Endothelial cell of umbilical vein (primary cell): ENCODE data around the gene DPP9. TPM values are rescaled to one million over a fixed set of nuclear protein-coding genes. Genes with fewer than 3 reads are reported as not detected.

Experiments used
- BruUV-seq: library from RNA; stranded (reverse); fragments of 400-500 nt; replicated peaks from 2 replicates; lab custom pipeline; 2021; lab: Mats Ljungman, UMichigan
- CTCF ChIA-PET: fragments of 300-600, 350-600 bp; sonication (Branson Sonifier 250); formaldehyde crosslinking; loops from one replicate; lab custom pipeline; 2021; ENCODE audit warnings: antibody characterized with exemption, inconsistent platforms; lab: Charles Lee
- POLR2A ChIA-PET: fragments of 300-600, 350-600 bp; sonication (Branson Sonifier 250); formaldehyde crosslinking; loops from one replicate; lab custom pipeline; 2021; ENCODE audit warnings: antibody characterized with exemption, inconsistent platforms; lab: Charles Lee
- DNase-seq: peaks from one replicate; pipeline ENCODE4 v3.0.0-alpha.2; 2011; ENCODE audit warnings: low read depth, low spot score
- FAIRE-seq: peaks from 2 replicates; lab custom pipeline; 2011; peaks lifted over from hg19 to GRCh38; lab: Jason Lieb, UNC
- H2AFZ ChIP-seq: 2 replicates; pipeline ENCODE4 v1.6.0; 2012; ENCODE audit warnings: low read depth, low read length, control low read depth, inconsistent platforms
- H3K27ac ChIP-seq: 2 replicates; pipeline ENCODE4 v1.5.1; 2011; ENCODE audit warnings: low read depth, mild to moderate bottlenecking, control low read depth, low read length, moderate library complexity; ENCODE audit not compliant: insufficient read depth
- H3K27me3 ChIP-seq, 2 experiments: 2 replicates each; pipeline versions ENCODE4 v1.6.0 to v1.6.1; 2011; ENCODE audit warnings: low read length in 2 of 2, mixed read lengths in 1 of 2; ENCODE audit not compliant: control insufficient read depth in 2 of 2, insufficient read depth in 2 of 2
- H3K36me3 ChIP-seq, 2 experiments: 2 replicates in 1 of 2; 3 replicates in 1 of 2; pipeline ENCODE4 v1.5.1; 2011; ENCODE audit warnings: low read length in 2 of 2, mild to moderate bottlenecking in 1 of 2, moderate library complexity in 1 of 2; ENCODE audit not compliant: control insufficient read depth in 2 of 2, insufficient read depth in 2 of 2; ENCODE audit errors: extremely low read depth in 1 of 2
- H3K4me1 ChIP-seq: 3 replicates; pipeline ENCODE4 v1.5.1; 2011; ENCODE audit warnings: mild to moderate bottlenecking, low read length; ENCODE audit not compliant: control insufficient read depth, insufficient read depth; ENCODE audit errors: extremely low read depth
- H3K4me2 ChIP-seq: 2 replicates; pipeline ENCODE4 v1.6.1; 2011; ENCODE audit warnings: low read length, control low read depth, mixed read lengths; ENCODE audit not compliant: insufficient read depth
- H3K4me3 ChIP-seq, 3 experiments: fragments of 200-600 bp in 1 of 3; sonication (generic), shearing (Covaris generic) in 1 of 3; replicated peaks in 1 of 3; 2 replicates each; pipeline ENCODE4 v1.5.1; 2011 to 2016; ENCODE audit warnings: control low read depth in 3 of 3, low read length in 3 of 3, mild to moderate bottlenecking in 2 of 3, inconsistent platforms in 1 of 3, low read depth in 1 of 3, moderate library complexity in 1 of 3; ENCODE audit not compliant: insufficient read depth in 1 of 3
- H3K79me2 ChIP-seq: 2 replicates; pipeline ENCODE4 v1.6.0; 2012; ENCODE audit warnings: low read length, inconsistent platforms; ENCODE audit not compliant: control insufficient read depth, insufficient read depth
- H3K9ac ChIP-seq: replicated peaks from 2 replicates; pipeline ENCODE3; 2011; ENCODE audit warnings: low read length, control low read depth; ENCODE audit not compliant: insufficient read depth; ENCODE audit errors: extremely low read depth
- H3K9me1 ChIP-seq: replicated peaks from 3 replicates; pipeline ENCODE4 v1.6.0; 2011; ENCODE audit warnings: mild to moderate bottlenecking, low read length; ENCODE audit not compliant: control insufficient read depth, insufficient read depth; ENCODE audit errors: extremely low read depth
- H3K9me3 ChIP-seq: replicated peaks from 2 replicates; pipeline ENCODE4 v1.5.1; 2012; ENCODE audit warnings: low read length, inconsistent platforms; ENCODE audit not compliant: control insufficient read depth, insufficient read depth
- H4K20me1 ChIP-seq: replicated peaks from 2 replicates; pipeline ENCODE3; 2011; ENCODE audit warnings: mild to moderate bottlenecking, low read length; ENCODE audit not compliant: control insufficient read depth, insufficient read depth; ENCODE audit errors: extremely low read depth
- CTCF ChIP-seq, 2 donors: IDR thresholded peaks; 1 replicate in 1 of 2; 2 replicates in 1 of 2; pipeline ENCODE4 v1.5.1; 2011; ENCODE audit warnings: low read length in 2 of 2, mild to moderate bottlenecking in 2 of 2, moderate library complexity in 2 of 2, control low read depth in 1 of 2, inconsistent platforms in 1 of 2, low read depth in 1 of 2; ENCODE audit not compliant: insufficient read depth in 1 of 2; ENCODE audit errors: extremely low read depth in 1 of 2
- EZH2 ChIP-seq: IDR thresholded peaks from 2 replicates; pipeline ENCODE4 v1.6.1; 2012; ENCODE audit warnings: borderline replicate concordance, low read depth, mild to moderate bottlenecking, moderate library complexity, low read length, inconsistent platforms; ENCODE audit not compliant: severe bottlenecking
- FOS ChIP-seq: IDR thresholded peaks from 2 replicates; pipeline ENCODE4 v1.6.1; 2011; ENCODE audit warnings: mild to moderate bottlenecking, low read length, moderate library complexity, borderline replicate concordance; ENCODE audit not compliant: insufficient read depth
- GATA2 ChIP-seq: IDR thresholded peaks from 2 replicates; pipeline ENCODE4 v1.7.0; 2011; ENCODE audit warnings: low read depth, mild to moderate bottlenecking, moderate library complexity, mixed read lengths, low read length; ENCODE audit not compliant: insufficient read length, insufficient read depth
- JUN ChIP-seq: IDR thresholded peaks from 2 replicates; pipeline ENCODE4 v1.6.1; 2011; ENCODE audit warnings: borderline replicate concordance, low read depth; ENCODE audit not compliant: insufficient read length, insufficient read depth
- MYC ChIP-seq: IDR thresholded peaks from one replicate; pipeline ENCODE4 v1.6.1; 2011; ENCODE audit warnings: mild to moderate bottlenecking, low read depth, low read length
- POLR2A ChIP-seq: IDR thresholded peaks from 2 replicates; pipeline ENCODE4 v1.6.1; 2012; ENCODE audit warnings: low read depth, mild to moderate bottlenecking, control low read depth, low read length
- POLR2AphosphoS5 ChIP-seq: IDR thresholded peaks from 2 replicates; pipeline ENCODE4 v1.6.1; 2012; ENCODE audit warnings: low read depth, mild to moderate bottlenecking, control low read depth, low read length, moderate library complexity; ENCODE audit not compliant: insufficient read depth
- dilution Hi-C: fragments of 300-500 bp; cut with MboI; formaldehyde crosslinking; loops from one replicate; pipeline ENCODE4 v1.15.0; 2019; ENCODE audit warnings: low sequenced_read_pairs; ENCODE audit not compliant: extremely low pct_ligation_motif_present
- intact Hi-C: fragments of 100-400 bp; cut with micrococcal nuclease; formaldehyde crosslinking; loops from one replicate; pipeline ENCODE4 v1.10.0; 2022
- polyA plus RNA-seq, 4 experiments: library from polyadenylated mRNA; depleted of rRNA in 3 of 4; stranded (reverse) in 3 of 4; unstranded in 1 of 4; fragments of >200 nt; gene quantifications; 2 replicates each; pipeline versions ENCODE4 v1.2.1 to v1.2.3, GENCODE V29; 2011 to 2012; ENCODE audit warnings: missing spikeins in 1 of 4
- total RNA-seq: library from RNA; stranded (reverse); gene quantifications from 2 replicates; pipeline ENCODE4 v1.2.3, GENCODE V29; 2021
- TF ChIP-seq, protein P1 (sequence below): IDR thresholded peaks from 2 replicates; pipeline ENCODE4 v1.6.1; 2011; ENCODE audit not compliant: insufficient read depth, insufficient read length

DPP9 gene
- total and polyA plus RNA-seq, 2 donors (not counting 3 experiments of a cell fraction or from before 2014, with no cell fraction given): 31.5 to 98.0 TPM

DNA sequence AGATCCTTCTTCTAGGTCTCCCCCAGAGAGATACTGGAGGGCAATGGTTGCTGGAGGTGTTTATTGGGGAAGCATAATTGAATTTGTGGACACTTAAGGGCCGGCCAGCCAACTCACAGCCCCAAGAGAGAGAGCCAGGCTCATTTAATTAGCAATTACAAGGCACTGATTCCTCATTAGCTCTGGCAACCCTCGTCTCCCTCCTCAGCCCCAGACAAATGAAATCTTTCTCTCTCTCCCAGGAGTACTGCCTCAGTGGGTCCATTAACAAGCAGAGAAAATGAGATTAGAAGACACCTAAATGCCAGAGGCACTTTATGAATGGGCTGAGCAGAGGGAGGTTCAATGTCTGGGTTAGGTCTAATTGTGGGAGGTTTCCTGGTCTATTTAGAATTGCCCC, 48.9 kb upstream of the DPP9 start:
- Histone ChIP-seq H2AFZ (no peak overlapping the region), H3K36me3 (no peaks in the 10 kb centered on the region), H3K9me1 (no peaks in the 10 kb centered on the region), H3K4me3 (no peak overlapping the region), H3K27me3 (no peaks in the 10 kb centered on the region), H3K79me2 (no peaks in the 10 kb centered on the region), H4K20me1 (no peaks in the 10 kb centered on the region), H3K9me3 (no peaks in the 10 kb centered on the region), H3K4me2 (no peak overlapping the region), H3K27ac (no peak overlapping the region), H3K4me1 (no peaks in the 10 kb centered on the region), H3K9ac (no peak overlapping the region)
- ChIA-PET CTCF (interaction anchor here (1.2 kb wide), 1 partner anchor 18 kb away, joined by 3 read pairs; no protein-coding TSS in a partner anchor), POLR2A (no interaction called here)
- FAIRE-seq (no peak), DNase-seq (no peak)
- dilution Hi-C loops: no loop called here
- no peak for TF ChIP-seq POLR2A
- TF ChIP-seq JUN: no peak
- TF ChIP-seq, protein P1, sequence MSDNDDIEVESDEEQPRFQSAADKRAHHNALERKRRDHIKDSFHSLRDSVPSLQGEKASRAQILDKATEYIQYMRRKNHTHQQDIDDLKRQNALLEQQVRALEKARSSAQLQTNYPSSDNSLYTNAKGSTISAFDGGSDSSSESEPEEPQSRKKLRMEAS: no peak
- TF ChIP-seq POLR2AphosphoS5: no peak
- no peak for TF ChIP-seq EZH2
- TF ChIP-seq GATA2: no peak
- no peak for TF ChIP-seq CTCF (IDR thresholded peaks at IDR 0.05; ENCODE audit: extremely low read depth in 1 of 2, insufficient read depth in 1 of 2, low read depth in 1 of 2, low read length in 2 of 2)
- TF ChIP-seq FOS: no peak
- TF ChIP-seq MYC: no peak
- no TSS peak for BruUV-seq
- intact Hi-C loops: no loop called here
